Activated T-cell treated with anti-CD3 and anti-CD28 coated beads, Interleukin-2, amount 50 U/mL, for 48 hours (primary cell): ENCODE measurements around the gene UROC1.

Experiments
- DNase-seq, 2 experiments: peaks; one replicate each; pipeline ENCODE4 v3.0.0-alpha.2; 2020

The UROC1 gene

GRCh38 chr3:126477061-126477380 is 40.6 kb downstream of the UROC1 start:
- no peak for DNase-seq

- peak; percentile 72 to 78 for DNase-seq
These were observed 41.2 kb downstream of the UROC1 start for GRCh38 chr3:126476166-126477060.

GRCh38 chr3:126475413-126476114 is 42.0 kb downstream of the UROC1 start, which contains the start of gene ZXDC:
Gene ZXDC (minus strand): TSS chr3:126475891. CDS start chr3:126475865, 26 bp downstream.
- DNase-seq = peak; percentile 90 to 94

- peak; percentile 60 to 64 for DNase-seq
These were observed 42.8 kb downstream of the UROC1 start for GRCh38 chr3:126474498-126475412.

GRCh38 chr3:126473292-126474168 is 44.0 kb downstream of the UROC1 start:
- peak in 1 of 2 experiments; percentile 36 for DNase-seq

- DNase-seq = no peak
These were observed 45.1 kb downstream of the UROC1 start for GRCh38 chr3:126472277-126473006.

- DNase-seq = no peak
These were observed 48.1 kb downstream of the UROC1 start for GRCh38 chr3:126469479-126469878.

GRCh38 chr3:126468028-126468891 is 49.3 kb downstream of the UROC1 start:
- DNase-seq = no peak

- no peak for DNase-seq
These were observed 50.0 kb downstream of the UROC1 start for GRCh38 chr3:126467611-126467955.

GRCh38 chr3:126466886-126467610 is 50.5 kb downstream of the UROC1 start:
- DNase-seq = no peak

- DNase-seq = no peak
These were observed 51.5 kb downstream of the UROC1 start for GRCh38 chr3:126465928-126466544.

GRCh38 chr3:126464997-126465396 is 52.6 kb downstream of the UROC1 start:
- DNase-seq = no peak

- no peak for DNase-seq
These were observed 53.1 kb downstream of the UROC1 start for GRCh38 chr3:126464494-126464893.

GRCh38 chr3:126464093-126464492 is 53.5 kb downstream of the UROC1 start:
- DNase-seq = no peak

GRCh38 chr3:126463521-126463920 is 54.1 kb downstream of the UROC1 start:
- no peak for DNase-seq

GRCh38 chr3:126461450-126462070 is 56.0 kb downstream of the UROC1 start:
- DNase-seq = no peak

- DNase-seq = no peak
These were observed 57.2 kb downstream of the UROC1 start for GRCh38 chr3:126460381-126460780.

- no peak for DNase-seq
These were observed 57.8 kb downstream of the UROC1 start for GRCh38 chr3:126459763-126460127.
